CD4-positive, alpha-beta T cell treated with Interleukin-15 for 4 hours (primary cell): ENCODE measurements around the gene LMF1.

Experiments
- DNase-seq: peaks from one replicate; pipeline ENCODE4 v3.0.0-alpha.2; 2020; ENCODE audit warnings: low spot score

Gene LMF1

DNA sequence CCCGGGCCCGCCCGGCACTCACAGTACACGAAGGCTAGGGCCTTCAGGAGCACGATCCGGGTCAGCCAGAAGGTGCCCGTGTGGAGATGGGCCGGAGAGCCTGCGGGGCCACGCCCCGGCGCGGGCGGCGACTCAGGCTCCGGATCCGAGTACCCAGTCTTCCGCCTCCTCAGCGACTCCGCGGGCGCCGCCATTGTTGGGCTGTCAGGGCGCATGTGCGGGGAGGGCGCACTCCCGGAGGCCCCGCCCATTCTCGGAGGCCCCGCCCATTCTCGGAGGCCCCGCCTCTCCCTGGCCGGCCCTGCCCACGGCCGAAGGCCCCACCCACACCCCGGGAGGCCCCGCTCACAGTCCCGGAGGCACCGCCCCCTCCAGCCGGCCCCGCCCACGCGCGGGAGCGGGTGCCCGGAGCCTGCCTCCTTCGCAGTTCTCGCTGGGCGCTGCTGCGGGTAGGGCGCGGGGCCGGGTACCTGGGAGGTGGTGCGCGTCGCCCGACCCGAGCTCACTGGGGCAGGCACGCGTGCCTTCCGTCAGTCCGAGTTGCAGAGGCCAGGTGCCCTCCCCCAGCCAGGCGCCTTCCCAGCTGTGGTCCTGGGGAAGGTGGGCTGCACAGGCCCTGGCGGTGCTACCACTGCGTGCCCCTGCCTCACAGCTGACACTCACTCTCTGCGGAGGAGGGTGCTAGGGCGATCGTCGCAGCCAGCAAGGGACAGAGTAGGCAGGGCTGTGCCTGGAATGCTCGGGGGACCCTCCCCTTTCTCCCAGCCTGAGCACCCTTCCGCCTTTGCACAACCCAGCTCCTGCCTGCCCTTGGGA is at the start of gene LMF1:
TSS of gene LMF1 (minus strand) at position 219 of the 816 bp plus-strand sequence. CDS start at position 215, 4 bp downstream.
- peak; percentile 96 for DNase-seq

DNA sequence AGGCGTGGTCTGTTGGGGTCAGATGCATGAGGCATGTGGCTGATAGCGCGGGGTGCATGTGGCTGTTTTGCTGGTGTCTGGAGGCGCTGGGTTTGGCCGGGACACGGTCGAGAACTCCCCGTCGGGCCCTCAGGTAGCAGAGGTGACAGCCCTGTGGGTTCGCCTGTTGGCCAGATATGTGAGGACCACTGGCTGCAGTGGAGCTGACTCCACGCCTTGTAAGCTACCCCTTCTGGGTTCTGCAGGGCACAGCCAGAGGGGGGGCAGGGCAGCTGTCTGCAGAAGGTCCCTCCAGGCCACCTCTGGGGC is 49.3 kb upstream of the LMF1 start:
- DNase-seq = no peak

DNA sequence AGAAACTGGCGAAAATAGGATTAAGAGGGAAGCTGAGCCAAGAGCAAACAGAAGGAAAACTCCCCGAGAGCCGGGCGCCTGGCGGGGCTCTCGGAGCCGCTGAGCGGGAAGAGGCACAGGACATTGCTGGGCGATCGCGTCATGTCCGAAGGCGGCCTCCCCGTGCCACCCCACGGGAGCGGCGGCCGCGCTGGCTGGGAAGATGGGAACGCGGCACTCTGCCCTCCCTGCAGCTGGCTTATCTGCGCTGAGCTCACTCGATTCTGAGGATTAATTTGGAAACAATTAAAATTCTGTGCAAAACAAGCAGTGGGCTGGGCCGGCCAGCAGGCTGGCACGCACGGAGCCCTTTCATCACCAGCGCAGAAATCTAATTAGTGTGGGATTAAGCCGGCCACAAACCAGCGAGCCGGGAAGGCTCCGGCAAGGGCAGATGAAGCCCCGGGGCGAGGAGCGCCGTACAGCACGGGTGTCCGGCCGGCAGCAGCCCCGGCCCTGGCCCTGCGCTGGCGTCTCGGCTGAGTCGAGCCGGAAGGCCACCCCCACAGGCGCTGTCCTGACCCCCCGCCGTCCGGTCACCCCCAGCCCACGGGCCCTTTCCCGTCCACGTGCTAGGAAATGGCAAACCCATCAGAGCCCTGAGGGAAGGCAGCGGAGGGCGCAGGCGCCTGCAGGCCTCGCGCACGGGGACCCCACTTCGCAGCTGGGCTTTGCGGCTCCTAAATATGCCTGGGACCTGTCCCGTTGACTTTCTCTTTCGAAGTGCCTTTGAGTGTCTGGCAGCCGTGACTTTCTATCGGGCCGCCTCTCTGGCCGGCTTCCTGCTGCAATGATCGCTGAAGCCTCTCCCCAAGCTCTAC is 48.7 kb upstream of the LMF1 start:
- DNase-seq = no peak

DNA sequence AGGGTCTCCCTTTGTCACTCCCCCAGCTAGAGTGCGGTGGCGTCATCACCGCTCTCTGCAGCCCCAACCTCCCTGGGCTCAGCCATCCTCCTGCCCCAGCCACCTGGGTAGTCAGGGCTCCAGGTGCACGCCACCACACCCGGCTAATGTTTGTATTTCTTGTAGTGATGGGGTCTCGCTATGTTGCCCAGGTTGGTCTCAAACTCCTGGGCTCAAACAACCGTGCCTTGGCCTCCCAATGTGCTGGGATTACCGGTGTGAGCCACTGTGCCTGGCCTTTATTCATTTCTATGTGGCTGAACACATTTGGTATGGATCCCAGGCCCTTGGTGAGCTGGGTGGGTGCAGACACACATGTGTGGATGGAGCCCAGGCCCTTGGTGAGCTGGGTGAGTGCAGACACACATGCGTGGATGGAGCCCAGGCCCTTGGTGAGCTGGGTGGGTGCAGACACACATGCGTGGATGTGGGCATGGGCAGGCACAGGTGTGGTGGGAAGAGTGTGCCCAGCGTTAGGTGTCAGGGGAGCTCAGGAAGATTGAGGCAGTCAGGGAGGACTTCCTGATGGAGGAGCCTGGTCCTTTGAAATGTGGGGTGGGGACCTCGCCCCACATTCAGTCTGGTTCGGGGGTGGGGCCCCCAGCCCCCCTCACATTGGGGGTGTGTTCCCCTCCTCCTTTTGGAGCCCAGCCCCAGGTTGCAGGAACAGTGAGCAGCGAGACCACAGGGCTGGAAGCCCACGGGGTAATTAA is 47.8 kb upstream of the LMF1 start:
- no peak for DNase-seq

DNA sequence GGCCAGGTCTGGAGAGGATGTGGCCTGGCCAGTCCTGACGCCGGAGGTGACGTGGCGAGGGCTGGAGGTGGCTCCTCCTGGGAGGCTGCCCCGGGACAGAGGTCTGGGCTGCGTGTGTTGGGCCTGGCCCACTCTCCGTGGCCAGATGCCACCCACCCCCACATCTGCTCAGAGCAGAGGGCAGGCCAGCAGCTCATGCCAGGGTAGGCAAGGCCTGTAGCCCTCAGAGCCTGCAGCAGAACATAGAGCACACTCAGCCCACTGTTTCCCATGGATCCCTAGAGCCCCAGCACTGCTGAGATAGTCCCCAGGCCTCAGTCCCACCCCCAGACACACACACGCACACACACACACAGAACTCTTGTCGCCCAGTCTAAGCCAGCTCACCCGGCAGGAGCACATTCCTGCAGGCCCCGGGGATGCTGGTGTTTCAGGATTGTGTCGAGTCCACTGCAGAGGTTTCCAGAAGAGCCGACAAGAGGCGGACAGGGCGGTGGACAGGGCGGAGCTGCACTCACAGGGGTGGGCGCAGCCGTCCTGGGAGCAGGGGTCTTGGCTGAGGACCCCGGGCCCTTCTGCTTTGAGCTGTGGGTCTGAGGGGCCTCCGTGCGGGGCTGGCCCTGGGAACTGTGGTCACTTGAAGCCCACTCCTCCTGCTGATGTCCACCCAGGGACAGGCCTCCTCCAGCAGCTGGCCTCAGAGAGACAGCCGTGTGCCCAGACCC is 44.1 kb upstream of the LMF1 start:
- no peak for DNase-seq

DNA sequence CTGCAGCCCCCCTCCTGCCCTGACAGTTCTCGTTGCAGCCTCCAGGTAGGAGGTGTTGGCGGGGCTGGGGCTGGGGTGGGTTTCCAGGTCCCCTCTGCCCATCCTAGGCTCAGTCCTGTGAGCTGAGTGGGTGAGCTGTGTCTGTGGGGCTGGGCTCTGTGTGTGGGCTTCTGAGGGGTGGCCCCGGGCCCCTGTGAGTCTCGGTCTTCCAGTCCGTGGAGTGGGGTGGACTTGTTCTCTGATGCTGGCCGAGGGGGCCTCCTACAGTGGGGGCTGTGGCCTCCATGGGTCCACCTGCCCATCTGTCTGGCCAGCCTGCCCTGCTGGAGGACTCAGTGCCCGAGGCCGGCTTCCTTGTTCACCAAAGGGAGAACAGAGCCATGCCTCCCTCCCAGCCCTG is 43.4 kb upstream of the LMF1 start:
- DNase-seq = no peak

DNA sequence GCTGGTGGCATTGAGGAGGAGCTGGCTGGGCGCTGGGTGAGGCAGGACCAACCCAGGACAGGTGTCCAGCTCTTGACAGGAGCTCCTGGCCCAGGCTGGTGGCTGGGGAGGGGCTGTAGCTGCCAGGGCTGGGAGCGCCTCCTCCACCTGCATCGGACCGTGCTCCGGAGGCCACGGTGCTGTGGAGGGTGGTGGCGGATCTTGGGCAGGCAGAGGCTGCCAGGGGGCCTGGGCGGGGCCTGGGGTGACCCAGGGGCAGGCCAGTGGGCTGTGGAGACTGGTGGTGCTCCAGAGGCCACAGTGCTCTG is 42.8 kb upstream of the LMF1 start:
- DNase-seq = no peak

DNA sequence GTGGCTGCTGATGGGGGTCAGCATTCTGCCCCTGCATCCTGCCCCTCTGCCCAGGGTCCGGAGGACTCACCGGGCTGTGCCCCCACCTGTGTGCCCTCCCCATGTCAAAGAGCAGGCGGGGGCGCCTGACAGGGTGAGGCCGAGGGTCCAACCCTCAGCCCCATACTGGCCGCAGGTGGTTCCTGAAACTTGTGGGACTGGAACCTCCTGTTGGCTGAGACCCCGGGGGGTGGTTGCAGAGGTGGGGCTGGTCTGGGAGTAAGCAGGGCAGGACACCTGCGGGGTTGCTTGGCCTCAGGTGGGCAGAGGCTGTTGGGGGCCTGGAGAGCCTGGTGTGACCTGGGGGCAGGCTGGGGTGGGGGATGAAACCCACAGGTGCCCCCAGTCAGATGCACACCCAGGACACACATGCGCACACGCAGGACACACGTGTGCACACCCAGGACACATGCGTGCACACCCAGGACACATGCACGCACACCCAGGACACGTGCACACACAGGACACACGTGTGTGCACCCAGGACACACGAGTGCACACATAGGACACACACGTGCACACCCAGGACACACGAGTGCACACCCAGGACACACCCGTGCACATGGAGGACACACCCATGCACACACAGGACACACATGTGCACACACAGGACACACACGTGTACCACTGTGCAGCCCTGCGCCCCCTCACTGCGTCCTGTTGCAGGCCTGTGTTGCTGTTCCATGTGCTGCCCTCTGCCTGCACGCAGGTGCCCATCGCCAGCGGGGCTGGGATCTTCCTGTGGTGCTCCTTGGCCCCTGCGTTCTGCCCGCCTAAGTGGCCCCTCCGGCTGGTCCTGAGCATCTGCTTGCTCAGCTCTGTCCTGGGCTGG is 42.2 kb upstream of the LMF1 start:
- DNase-seq = no peak

DNA sequence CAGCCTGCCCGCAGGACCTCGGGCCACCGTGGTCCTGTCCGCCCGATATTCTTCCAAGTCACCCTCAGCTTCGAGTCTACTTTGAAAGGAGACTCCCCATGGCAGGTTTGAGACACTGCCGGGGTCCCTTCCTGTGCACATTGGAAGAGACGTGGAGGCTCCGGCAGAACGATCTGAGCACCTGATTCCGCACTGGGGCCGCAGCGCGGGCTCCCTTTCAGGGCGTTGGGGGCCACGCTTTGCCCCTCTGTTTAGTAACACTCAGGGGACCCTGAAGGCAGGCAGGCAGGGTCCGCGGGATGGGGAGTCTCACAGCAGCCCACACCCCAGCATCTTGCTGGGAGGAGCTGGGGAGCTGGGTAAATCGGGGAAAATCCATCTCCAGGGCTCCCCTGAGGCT is 41.4 kb upstream of the LMF1 start:
- no peak for DNase-seq

DNA sequence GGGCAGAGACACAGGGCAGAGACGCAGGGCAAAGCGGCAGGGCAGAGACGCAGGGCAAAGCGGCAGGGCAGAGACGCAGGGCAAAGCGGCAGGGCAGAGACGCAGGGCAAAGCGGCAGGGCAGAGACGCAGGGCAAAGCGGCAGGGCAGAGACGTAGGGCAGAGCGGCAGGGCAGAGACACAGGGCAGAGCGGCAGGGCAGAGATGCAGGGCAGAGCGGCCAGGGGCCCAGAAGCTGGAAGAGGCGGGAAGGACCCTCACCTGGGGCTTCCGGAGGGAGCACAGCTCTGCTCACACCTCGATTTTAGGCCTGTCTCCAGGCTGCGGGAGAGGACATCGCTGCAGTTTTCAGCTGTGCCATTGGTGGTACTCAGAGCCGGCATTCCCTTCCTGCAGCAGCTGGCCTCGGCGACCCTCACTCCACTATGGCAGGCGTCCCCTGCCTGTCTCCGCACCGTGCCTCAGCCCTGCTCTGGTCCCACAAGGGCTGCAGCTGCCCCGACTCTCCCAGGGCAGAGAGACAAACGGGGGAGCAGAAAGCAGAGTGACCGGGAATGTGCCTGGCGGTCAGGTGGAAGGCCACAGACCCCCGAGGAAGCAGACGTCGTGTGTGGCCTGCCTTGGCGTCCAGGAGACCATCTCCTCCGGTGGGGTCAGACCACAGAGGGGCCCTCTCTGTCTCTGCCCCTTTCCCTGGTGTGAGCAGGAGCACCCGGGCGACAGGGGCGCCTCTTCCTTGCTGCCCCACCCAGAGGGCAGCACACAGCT is 40.7 kb upstream of the LMF1 start:
- DNase-seq = no peak

DNA sequence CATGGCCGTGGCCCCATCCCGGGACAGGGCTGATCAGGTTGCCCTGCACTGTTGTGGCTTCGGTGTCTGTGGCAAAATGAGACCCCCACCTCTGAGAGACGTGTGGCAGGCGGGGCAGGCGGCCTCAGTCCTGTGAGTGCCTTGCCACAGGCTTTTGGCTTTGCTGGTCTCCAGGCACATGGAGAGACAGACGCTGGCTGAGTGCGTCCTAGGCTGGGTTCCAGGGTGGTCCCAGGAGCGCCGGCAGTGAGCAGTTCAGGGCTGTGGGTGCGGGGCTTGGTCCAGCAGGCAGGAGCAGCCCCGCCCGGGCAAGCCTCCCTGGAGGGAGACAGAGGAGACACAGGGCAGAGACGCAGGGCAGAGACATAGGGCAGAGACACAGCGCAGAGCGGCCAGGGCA is 40.0 kb upstream of the LMF1 start:
- no peak for DNase-seq

DNA sequence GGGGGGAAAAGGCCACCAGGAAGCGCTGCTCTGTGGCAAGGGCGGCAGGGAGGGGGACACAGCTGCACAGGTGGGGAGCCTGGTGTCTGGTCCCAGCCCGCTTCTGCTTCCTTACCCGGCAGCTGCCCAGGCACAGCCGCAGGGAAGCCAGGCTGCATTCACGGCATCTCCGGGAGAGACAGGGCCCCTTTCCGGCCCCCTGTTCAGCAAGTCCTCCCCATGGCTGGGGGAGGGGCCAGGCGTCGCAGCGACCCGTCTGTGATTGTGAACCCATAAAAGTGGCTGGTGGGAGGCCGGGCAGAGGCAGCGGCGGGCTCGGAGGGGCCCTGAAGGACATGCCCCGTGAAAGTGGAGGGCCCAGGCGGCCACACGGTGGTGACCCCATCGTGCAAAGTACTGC is 39.5 kb upstream of the LMF1 start:
- no peak for DNase-seq

DNA sequence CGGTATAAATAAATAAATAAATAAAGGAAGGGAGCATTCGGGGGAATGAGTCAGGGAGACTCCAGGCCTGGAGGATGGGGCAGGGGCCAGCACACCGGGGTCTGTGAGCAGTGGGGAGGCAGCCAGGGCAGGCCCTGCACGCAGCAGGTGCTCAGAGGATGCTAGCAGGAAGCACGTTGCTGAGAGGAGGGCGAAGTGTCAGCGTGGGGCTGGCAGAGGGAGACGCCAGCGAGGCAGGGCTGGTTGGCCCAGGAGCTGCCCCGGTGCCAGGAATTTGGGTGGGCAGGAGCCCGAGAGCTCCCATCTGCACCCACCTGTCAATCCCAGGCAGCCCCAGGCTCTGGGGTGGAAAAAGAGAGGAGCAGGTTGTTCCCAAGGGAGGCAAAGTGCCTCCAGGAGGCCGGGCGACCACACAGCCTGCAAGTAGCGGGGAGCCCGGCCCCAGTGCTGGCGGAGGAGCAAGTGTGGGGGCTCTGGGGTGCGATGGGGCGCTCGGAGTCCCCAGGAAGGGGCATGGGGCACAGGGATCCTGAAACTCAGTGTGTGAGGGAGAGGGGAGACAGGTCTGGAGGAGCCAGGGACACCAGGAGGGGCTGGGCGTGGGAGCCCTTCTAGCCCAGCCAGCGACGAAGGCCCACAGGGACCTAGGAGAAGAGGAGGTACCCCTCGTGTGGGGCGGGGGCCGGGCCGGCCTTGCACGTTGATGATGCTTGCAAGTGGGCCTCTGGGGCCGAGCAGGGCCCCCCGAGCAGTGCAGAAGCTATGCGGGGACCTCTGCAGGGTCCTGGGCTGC is 38.8 kb upstream of the LMF1 start:
- no peak for DNase-seq

DNA sequence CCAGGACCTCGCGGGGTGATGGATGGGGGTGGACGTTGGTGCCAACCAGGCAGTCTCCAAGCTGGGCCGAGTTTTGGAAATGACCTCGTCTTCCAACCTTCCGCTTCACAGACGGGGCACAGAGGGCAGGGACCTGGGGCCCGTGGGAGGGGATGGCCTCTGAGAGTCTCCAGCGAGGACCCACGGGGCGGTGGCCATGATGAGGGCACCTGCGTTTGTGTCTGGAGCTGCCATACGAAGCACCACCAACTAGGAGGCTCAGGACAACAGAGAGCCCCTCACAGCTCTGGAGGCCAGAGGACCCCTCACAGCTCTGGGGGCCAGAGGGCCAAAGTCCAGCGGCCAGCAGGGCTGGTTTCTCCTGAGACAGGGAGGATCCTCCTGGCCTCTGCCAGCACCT is 37.3 kb upstream of the LMF1 start:
- DNase-seq = no peak

DNA sequence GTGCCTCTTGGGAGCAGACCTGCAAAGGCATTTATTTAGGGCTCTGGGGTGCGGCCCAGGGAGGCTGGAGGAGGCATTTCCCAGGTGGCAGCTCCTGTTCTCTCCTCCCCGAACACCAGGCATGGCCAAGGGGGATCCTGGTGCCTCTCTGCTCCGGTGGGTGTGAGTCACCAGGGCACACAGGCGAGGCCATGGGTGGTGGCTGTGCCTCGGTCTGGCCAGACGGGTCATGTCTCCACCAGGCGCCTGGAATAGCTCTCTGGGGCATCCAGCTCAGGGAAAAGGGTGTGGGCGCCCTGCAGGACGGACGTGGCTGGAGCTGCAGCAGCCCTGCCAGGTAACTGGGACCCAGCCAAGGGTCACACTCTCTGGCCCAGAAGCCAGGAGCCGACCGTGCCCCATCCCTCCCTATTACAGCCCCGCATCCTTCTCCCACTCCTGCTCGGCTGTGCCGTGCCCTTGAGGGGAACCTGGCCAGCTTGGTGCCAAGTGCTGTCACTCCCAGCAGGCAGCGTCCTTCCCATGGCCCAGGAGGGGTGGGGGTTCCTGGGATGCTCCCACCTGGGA is 36.6 kb upstream of the LMF1 start:
- no peak for DNase-seq

DNA sequence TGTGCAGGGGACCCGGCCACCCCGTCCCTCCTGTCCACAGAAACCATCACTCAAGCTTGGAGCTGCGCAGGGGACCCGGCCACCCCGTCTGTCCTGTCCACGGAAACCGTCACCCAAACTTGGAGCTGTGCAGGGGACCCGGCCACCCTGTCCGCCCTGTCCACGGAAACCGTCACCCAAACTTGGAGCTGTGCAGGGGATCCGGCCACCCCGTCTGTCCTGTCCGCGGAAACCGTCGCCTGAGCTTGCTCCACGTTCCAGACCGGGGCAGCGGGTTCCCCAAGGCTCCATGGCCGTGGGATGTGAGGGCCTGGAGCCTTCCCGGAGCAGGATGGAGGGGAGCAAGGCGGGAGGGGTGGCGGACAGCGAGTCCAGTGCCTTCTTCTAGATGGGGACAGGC is 36.0 kb upstream of the LMF1 start:
- no peak for DNase-seq

DNA sequence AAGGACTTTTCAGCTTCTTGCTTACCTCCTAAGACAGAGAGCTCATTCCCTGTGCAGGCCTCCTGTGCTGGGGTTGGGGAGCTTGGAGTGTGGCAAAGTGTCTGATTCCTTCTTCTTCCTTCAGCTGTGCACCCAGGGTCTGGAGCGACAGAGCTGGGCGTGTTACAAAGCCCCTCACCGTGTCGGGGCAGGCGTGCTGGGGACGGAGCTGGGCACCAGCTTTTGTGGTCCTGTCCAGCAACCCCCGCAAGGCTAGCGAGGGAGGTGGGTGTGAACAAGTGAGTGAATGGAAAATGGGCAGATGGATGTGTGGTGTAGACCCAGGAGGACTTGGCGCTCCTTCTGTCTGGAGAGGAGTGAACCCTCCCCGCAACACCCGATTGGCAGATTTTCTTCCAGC is 34.5 kb upstream of the LMF1 start:
- DNase-seq = no peak

DNA sequence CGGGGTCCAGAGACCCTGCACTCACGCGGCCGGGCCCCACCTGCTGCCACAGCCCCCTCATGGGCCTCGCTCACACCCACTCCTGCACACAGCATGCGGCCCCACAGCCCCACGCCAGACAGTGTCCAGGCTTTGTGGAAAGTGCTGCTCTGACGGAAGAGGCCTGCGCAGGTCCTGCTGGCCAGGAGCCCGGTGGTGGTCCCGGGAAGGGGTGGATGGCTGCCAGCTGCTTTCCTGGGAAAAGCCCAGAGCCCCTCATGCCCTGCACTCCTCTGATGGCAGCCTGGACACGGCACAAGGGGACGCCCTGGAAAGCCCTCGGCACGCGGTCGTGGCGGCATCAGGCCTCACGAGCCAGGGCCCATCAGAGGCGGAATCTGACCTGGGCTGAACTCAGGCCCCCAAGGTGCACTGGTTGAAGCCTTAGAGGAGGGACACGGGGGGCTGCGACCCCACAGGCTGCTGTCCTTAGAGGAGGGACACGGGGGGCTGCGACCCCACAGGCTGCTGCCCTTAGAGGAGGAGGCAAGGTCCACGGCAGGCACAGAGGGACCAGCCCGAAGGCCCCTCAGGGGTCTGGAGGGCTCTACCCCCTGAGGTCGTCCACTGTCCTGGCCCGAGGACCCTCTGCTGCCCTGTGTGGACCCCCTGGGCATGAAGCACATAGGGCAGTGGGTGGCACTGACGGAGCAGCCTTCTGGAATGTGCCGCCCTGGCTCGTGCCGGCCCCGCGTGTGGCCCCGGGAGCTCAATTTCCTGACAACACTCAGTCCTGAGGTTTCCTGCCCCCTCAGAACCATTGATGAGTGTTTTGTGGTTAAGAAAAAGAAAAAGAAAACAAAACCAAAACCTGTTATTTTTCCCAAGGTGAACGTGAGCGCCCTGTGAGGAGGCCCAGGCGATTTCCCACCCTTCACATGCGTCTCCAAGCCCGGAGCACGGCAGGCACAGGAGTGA is 32.9 kb upstream of the LMF1 start:
- peak; percentile 45 for DNase-seq
